GM18858 (cell line): ENCODE results near the gene CCDC13.

ENCODE experiments used
- ATAC-seq: cut with Tn5 transposase; IDR thresholded peaks from one replicate; pipeline ENCODE4 v1.9.1; 2021; ENCODE audit not compliant: unreplicated experiment

Gene CCDC13

GRCh38 chr3:42799376-42799775, 26.3 kb upstream of the CCDC13 start:
- no peak for ATAC-seq

GRCh38 chr3:42796332-42796885, 23.4 kb upstream of the CCDC13 start:
- ATAC-seq = no peak

GRCh38 chr3:42795621-42796181, 22.6 kb upstream of the CCDC13 start:
- ATAC-seq = no peak

- ATAC-seq = no peak
These were observed 17.7 kb upstream of the CCDC13 start for GRCh38 chr3:42790714-42791229.

GRCh38 chr3:42786631-42787030, 13.6 kb upstream of the CCDC13 start:
- no peak for ATAC-seq

GRCh38 chr3:42786212-42786611, 13.2 kb upstream of the CCDC13 start:
- ATAC-seq = no peak

GRCh38 chr3:42780892-42781700, 8.0 kb upstream of the CCDC13 start:
- ATAC-seq = no peak

- ATAC-seq = no peak
These were observed 7.3 kb upstream of the CCDC13 start for GRCh38 chr3:42780398-42780797.

GRCh38 chr3:42778644-42779043, 5.6 kb upstream of the CCDC13 start:
- no peak for ATAC-seq

- no peak for ATAC-seq
These were observed 327 bp upstream of the CCDC13 start for GRCh38 chr3:42773409-42773751.

GRCh38 chr3:42771271-42771670, 1.8 kb downstream of the CCDC13 start:
- ATAC-seq = no peak

GRCh38 chr3:42769477-42770131, 3.4 kb downstream of the CCDC13 start:
- no peak for ATAC-seq

GRCh38 chr3:42764561-42765295, 8.3 kb downstream of the CCDC13 start:
- no peak for ATAC-seq

- ATAC-seq = no peak
These were observed 8.9 kb downstream of the CCDC13 start for GRCh38 chr3:42764115-42764514.

- no peak for ATAC-seq
These were observed 10.0 kb downstream of the CCDC13 start for GRCh38 chr3:42763021-42763420.

GRCh38 chr3:42762046-42762724, 10.9 kb downstream of the CCDC13 start:
- ATAC-seq = no peak

GRCh38 chr3:42758126-42758525, 14.9 kb downstream of the CCDC13 start:
- no peak for ATAC-seq

GRCh38 chr3:42756681-42757213, 16.3 kb downstream of the CCDC13 start:
- ATAC-seq = no peak

GRCh38 chr3:42755681-42756578, 17.1 kb downstream of the CCDC13 start:
- no peak for ATAC-seq
